Esophagus squamous epithelium (tissue), 5 donors: Measurements from ENCODE around the gene BAD. TPM values are rescaled to one million over a fixed set of nuclear protein-coding genes. Genes with fewer than 3 reads are reported as not detected.
"Not testable (repeated sequence)": the region's sequence is repeated elsewhere in the genome, so short reads cannot be mapped to it uniquely, and the experiment has no call there.

ENCODE experiments used
- DNase-seq: peaks from one replicate; lab custom pipeline; 2025; lab: John Stamatoyannopoulos, UW
- H3K27ac ChIP-seq, 4 donors: fragments of 200-600 bp; sonication (generic); one replicate each; pipeline ENCODE4 v1.5.1; 2016 to 2019; ENCODE audit warnings: mild to moderate bottlenecking in 1 of 4
- H3K27me3 ChIP-seq, 4 donors: fragments of 200-600 bp; sonication (generic); 1 replicate in 3 of 4; 2 replicates in 1 of 4; pipeline versions ENCODE4 v1.5.1 to v1.6.0; 2017 to 2021; ENCODE audit warnings: antibody characterized with exemption in 1 of 4
- H3K36me3 ChIP-seq, 3 donors: fragments of 200-600 bp; sonication (generic); one replicate each; pipeline ENCODE4 v1.5.1; 2016 to 2019
- H3K4me1 ChIP-seq, 3 donors: fragments of 200-600 bp; sonication (generic); one replicate each; pipeline ENCODE4 v1.5.1; 2017 to 2019
- H3K4me3 ChIP-seq, 4 donors: fragments of 200-600 bp; sonication (generic); 1 replicate in 3 of 4; 2 replicates in 1 of 4; pipeline ENCODE4 v1.5.1; 2016 to 2019; ENCODE audit warnings: mild to moderate bottlenecking in 2 of 4, moderate library complexity in 1 of 4
- H3K9me3 ChIP-seq, 3 donors: fragments of 200-600 bp; sonication (generic); one replicate each; pipeline ENCODE4 v1.5.1; 2016 to 2019
- POLR2A ChIP-seq, 4 donors: fragments of 450-650 bp; IDR thresholded peaks; one replicate each; pipeline ENCODE4 v1.6.1; 2017; ENCODE audit warnings: antibody characterized with exemption in 4 of 4, mild to moderate bottlenecking in 4 of 4, moderate library complexity in 3 of 4
- WGBS, 2 donors: methylation state at CpG; one replicate each; pipeline ENCODE4 v1.1.5; 2018; 5-methylcytosine and 5-hydroxymethylcytosine counted together
- intact Hi-C: fragments of 100-400 bp; cut with DNase I; formaldehyde crosslinking; loops from one replicate; pipeline ENCODE4 v1.15.0; 2022
- total RNA-seq, 4 donors: library from RNA; depleted of rRNA; stranded (reverse); fragments of >200 nt; gene quantifications; one replicate each; pipeline ENCODE4 v1.1.0, GENCODE V29; 2016
- TF ChIP-seq, protein P1 (sequence below), 6 experiments: fragments of 450-650 bp in 4 of 6; fragments of 200-600 bp in 2 of 6; sonication (generic) in 2 of 6; IDR thresholded peaks; one replicate each; pipeline ENCODE4 v1.5.1; 2016 to 2019; ENCODE audit warnings: antibody characterized with exemption in 6 of 6, mild to moderate bottlenecking in 4 of 6, moderate library complexity in 4 of 6
- donor health status: DM: yes; HTN: yes; CAD: no.

The BAD gene
- total RNA-seq, 4 donors from 2014 or later: 49.4 to 86.5 (median 72.9) TPM

DNA sequence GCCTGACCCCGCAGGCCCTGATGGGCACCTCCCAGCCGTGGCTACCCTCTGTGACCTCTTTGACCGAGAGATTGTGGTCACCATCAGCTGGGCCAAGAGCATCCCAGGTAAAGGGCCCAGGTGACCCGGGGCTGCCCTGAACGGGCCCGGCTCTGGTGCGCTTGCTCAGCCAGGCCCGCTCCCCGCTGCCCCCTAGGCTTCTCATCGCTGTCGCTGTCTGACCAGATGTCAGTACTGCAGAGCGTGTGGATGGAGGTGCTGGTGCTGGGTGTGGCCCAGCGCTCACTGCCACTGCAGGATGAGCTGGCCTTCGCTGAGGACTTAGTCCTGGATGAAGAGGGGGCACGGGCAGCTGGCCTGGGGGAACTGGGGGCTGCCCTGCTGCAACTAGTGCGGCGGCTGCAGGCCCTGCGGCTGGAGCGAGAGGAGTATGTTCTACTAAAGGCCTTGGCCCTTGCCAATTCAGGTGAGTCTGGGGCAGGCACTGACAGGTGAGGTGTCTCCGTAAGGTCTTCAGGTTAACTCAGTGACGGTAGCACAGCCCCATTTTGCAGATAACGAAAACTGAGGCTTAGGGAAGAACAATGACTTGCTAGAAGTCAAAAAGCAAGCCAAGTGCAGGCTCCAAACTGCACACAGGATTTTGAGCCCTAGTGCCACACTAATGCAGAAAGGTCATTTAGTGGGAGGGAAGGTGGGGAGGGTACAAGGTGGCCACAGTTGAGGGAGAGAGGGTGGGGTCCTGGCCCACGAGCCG is 30.5 kb upstream of the BAD start:
- intact Hi-C loops: no loop called here
- Histone ChIP-seq H3K27ac (peak overlapping the region in 3 of 4 donors; percentile 48 to 83 (median 72)), H3K9me3 (no peaks in the 10 kb centered on the region), H3K4me1 (peaks cover 48 to 87% (median 58%) of the 10 kb centered on the region in 3 donors), H3K4me3 (no peak overlapping the region), H3K27me3 (no peaks in the 10 kb centered on the region), H3K36me3 (peaks cover 7 to 31% (median 26%) of the 10 kb centered on the region in 3 donors)
- no peak for DNase-seq
- no peak for TF ChIP-seq POLR2A (IDR thresholded peaks at IDR 0.05)
- TF ChIP-seq, protein P1, sequence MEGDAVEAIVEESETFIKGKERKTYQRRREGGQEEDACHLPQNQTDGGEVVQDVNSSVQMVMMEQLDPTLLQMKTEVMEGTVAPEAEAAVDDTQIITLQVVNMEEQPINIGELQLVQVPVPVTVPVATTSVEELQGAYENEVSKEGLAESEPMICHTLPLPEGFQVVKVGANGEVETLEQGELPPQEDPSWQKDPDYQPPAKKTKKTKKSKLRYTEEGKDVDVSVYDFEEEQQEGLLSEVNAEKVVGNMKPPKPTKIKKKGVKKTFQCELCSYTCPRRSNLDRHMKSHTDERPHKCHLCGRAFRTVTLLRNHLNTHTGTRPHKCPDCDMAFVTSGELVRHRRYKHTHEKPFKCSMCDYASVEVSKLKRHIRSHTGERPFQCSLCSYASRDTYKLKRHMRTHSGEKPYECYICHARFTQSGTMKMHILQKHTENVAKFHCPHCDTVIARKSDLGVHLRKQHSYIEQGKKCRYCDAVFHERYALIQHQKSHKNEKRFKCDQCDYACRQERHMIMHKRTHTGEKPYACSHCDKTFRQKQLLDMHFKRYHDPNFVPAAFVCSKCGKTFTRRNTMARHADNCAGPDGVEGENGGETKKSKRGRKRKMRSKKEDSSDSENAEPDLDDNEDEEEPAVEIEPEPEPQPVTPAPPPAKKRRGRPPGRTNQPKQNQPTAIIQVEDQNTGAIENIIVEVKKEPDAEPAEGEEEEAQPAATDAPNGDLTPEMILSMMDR (IDR thresholded peaks at IDR 0.05): no peak
- WGBS, 2 donors: 84 to 86% methylated on average over 15 to 18 of the region's 24 CpGs

DNA sequence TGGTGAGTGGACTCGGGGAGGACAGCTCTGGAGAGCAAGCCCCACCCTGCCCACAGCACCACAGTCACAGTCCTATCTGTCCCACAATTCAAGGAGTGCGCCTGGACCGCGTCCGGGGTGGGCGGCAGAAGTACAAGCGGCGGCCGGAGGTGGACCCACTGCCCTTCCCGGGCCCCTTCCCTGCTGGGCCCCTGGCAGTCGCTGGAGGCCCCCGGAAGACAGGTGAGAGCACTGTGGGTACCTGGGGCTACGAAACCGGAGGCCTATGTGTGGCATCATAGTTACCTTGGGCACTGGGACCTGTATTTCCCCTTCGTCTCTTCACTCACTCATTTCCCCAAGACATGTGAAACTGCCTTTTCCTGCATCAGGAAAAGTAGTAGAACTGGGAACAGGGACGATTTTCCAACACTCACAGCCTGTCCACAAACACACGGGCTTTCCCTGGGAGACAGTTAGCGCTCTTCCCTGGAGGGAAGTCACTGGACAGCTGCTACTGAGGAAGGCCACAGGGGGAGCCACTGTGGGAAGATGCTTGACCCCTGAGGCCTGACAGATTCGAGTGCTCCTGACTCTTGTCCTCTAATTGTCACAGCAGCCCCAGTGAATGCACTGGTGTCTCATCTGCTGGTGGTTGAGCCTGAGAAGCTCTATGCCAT is 29.8 kb upstream of the BAD start:
- intact Hi-C loops: no loop called here
- Histone ChIP-seq H3K4me1 (peaks cover 41 to 85% (median 51%) of the 10 kb centered on the region in 3 donors), H3K36me3 (peaks cover 7 to 31% (median 26%) of the 10 kb centered on the region in 3 donors), H3K4me3 (peak overlapping the region in 2 of 4 donors; percentile 6 to 35), H3K9me3 (no peaks in the 10 kb centered on the region), H3K27ac (peak overlapping the region; percentile 48 to 83 (median 74)), H3K27me3 (no peaks in the 10 kb centered on the region)
- DNase-seq: no peak
- no peak for TF ChIP-seq POLR2A (IDR thresholded peaks at IDR 0.05)
- TF ChIP-seq, protein P1 (IDR thresholded peaks at IDR 0.05): no peak
- WGBS, 2 donors: 81 to 83% methylated on average over 8 to 15 of the region's 19 CpGs

DNA sequence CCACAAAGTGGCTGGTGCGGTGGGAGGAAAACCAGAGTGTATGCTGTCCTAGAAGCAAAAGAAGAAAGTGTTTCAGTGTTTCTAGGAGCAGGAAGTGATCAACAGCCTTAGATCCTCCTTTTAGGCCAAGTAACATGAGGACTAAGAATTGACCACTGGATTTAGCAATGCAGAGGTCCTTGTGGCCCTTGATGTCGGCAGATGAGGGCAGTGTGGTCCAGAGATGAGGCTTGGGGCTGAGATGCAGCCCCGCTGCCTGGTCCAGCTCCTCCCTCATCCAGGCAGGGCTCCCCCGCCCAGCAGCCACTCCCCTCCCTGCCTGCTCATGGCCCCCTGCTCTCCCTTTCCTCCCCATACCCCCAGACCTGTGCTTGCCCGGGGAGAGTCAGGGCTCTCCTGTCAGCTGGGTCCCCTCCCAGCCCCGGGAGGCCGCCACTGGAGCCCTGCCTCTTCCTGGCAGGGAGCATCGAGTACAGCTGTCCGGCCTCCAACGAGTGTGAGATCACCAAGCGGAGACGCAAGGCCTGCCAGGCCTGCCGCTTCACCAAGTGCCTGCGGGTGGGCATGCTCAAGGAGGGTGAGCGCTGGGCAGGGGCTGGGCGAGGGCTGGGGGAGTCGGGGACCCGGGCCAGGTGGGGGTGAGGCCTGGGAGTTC is 29.2 kb upstream of the BAD start:
- TF ChIP-seq POLR2A (IDR thresholded peaks at IDR 0.05): no peak
- TF ChIP-seq, protein P1 (IDR thresholded peaks at IDR 0.05): no peak
- H3K27me3 ChIP-seq: no peaks in the 10 kb centered on the region
- no peaks in the 10 kb centered on the region for H3K9me3 ChIP-seq
- H3K36me3 ChIP-seq: peaks cover 7 to 37% (median 26%) of the 10 kb centered on the region in 3 donors
- peak overlapping the region in 2 of 4 donors; percentile 6 to 35 for H3K4me3 ChIP-seq
- intact Hi-C loops: no loop called here
- no peak for DNase-seq
- H3K27ac ChIP-seq: peak overlapping the region; percentile 48 to 83 (median 74)
- 58 to 65% methylated on average over 2 to 10 of the region's 18 CpGs for WGBS, 2 donors
- H3K4me1 ChIP-seq: peaks cover 35 to 78% (median 45%) of the 10 kb centered on the region in 3 donors

DNA sequence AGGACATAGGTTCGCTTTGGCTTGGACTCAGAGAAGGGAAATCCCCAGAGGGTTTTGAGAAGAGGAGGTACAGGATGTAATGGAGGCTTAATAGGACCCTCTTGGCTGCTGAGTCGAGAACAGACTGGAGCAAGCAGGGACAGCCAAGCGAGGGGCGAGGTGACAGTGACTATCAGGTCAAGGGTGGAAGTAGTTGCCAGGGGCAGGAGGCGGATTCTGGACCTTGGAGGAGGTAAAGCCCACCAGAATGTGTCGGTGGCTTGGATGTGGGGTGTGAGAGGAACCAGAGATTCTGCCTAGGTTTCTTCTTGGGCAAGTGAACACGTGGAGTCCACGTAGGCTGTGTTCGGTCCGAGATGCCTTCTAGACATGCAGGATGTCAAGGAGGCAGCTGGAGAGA is 28.5 kb upstream of the BAD start:
- Histone ChIP-seq H3K4me1 (peaks cover 31 to 79% (median 45%) of the 10 kb centered on the region in 3 donors), H3K36me3 (peaks cover 7 to 44% (median 26%) of the 10 kb centered on the region in 3 donors), H3K27me3 (no peaks in the 10 kb centered on the region), H3K27ac (peak overlapping the region; percentile 48 to 83 (median 74)), H3K9me3 (no peaks in the 10 kb centered on the region), H3K4me3 (no peak overlapping the region)
- no peak for DNase-seq
- TF ChIP-seq, protein P1 (IDR thresholded peaks at IDR 0.05): no peak
- no peak for TF ChIP-seq POLR2A (IDR thresholded peaks at IDR 0.05)
- WGBS, 2 donors: 49 to 68% methylated on average over 10 of the region's 10 CpGs
- intact Hi-C loops: no loop called here

DNA sequence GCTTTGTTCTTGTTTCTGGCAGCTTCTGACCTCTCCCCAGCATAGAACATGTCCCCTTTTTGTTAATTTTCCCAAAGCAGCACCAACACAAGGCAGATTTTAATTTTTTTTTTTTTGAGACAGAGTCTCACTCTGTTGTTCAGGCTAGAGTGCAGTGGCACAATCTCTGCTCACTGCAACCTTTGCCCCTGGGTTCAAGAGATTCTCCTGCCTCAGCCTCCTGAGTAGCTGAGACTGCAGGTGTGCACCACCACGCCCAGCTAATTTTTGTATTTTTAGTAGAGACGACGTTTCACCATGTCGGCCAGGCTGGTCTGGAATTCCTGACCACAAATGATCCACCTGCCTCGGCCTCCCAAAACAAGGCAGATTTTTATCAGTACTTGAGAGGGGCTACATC is 23.3 kb upstream of the BAD start:
- H3K4me3 ChIP-seq, H3K27me3 ChIP-seq, H3K9me3 ChIP-seq, DNase-seq, intact Hi-C loops: not testable (repeated sequence)
- WGBS, 2 donors: 76 to 90% methylated on average over 4 of the region's 5 CpGs
- Histone ChIP-seq H3K27ac (peak overlapping the region in 1 of 4 donors; percentile 95), H3K4me1 (peaks cover 32 to 73% (median 39%) of the 10 kb centered on the region in 3 donors), H3K36me3 (peaks cover 0 to 24% (median 0%) of the 10 kb centered on the region in 3 donors)
